PC-9 (cell line): ENCODE results near the gene SP3. TPM values are rescaled to one million over a fixed set of nuclear protein-coding genes. Genes with fewer than 3 reads are reported as not detected.

Source experiments
- BruUV-seq: library from RNA; stranded (reverse); fragments of 400-500 nt; replicated peaks from 2 replicates; lab custom pipeline; 2021; lab: Mats Ljungman, UMichigan
- CTCF ChIA-PET: fragments of 300-600 bp; sonication (Branson Sonifier 250); formaldehyde crosslinking; loops from one replicate; lab custom pipeline; 2022; ENCODE audit warnings: antibody characterized with exemption; lab: Charles Lee
- POLR2A ChIA-PET: fragments of 300-600 bp; sonication (Branson Sonifier 250); formaldehyde crosslinking; loops from one replicate; lab custom pipeline; 2022; ENCODE audit warnings: antibody characterized with exemption; ENCODE audit not compliant: unreplicated experiment; lab: Charles Lee
- DNase-seq, 2 experiments: peaks; one replicate each; pipeline versions ENCODE4 v3.0.0 to v3.0.0-alpha.2; 2015 to 2022; ENCODE audit warnings: mixed read lengths in 1 of 2
- H2AFZ ChIP-seq: fragments of 200-600 bp; sonication (generic); 2 replicates; pipeline ENCODE4 v1.8.1; 2017; ENCODE audit warnings: antibody characterized with exemption
- H3F3A ChIP-seq: fragments of 200-600 bp; sonication (generic); 2 replicates; pipeline ENCODE4 v1.8.1; 2017; ENCODE audit warnings: antibody characterized with exemption, mild to moderate bottlenecking, low read depth; ENCODE audit not compliant: insufficient read depth
- H3K27ac ChIP-seq: fragments of 200-600 bp; sonication (generic); 2 replicates; pipeline ENCODE4 v1.6.1; 2016; ENCODE audit warnings: mixed run types
- H3K27me3 ChIP-seq: fragments of 200-600 bp; sonication (generic); 2 replicates; pipeline ENCODE4 v1.6.1; 2016; ENCODE audit warnings: low read depth, mixed run types; ENCODE audit not compliant: insufficient read depth
- H3K36me3 ChIP-seq: fragments of 200-600 bp; sonication (generic); 2 replicates; pipeline ENCODE4 v1.6.1; 2016; ENCODE audit warnings: low read depth, mixed run types
- H3K4me1 ChIP-seq: fragments of 200-600 bp; sonication (generic); replicated peaks from 2 replicates; pipeline ENCODE4 v1.6.1; 2016; ENCODE audit warnings: mixed run types; ENCODE audit not compliant: insufficient read depth
- H3K4me2 ChIP-seq: fragments of 200-600 bp; sonication (generic); 2 replicates; pipeline ENCODE4 v1.6.1; 2017; ENCODE audit warnings: mixed run types
- H3K4me3 ChIP-seq: fragments of 200-600 bp; sonication (generic); 2 replicates; pipeline ENCODE4 v1.6.1; 2016; ENCODE audit warnings: mixed run types
- H3K79me2 ChIP-seq: fragments of 200-600 bp; sonication (generic); 2 replicates; pipeline ENCODE4 v1.6.1; 2017; ENCODE audit warnings: low read depth, mixed run types
- H3K9me2 ChIP-seq: fragments of 200-600 bp; sonication (generic); 2 replicates; pipeline ENCODE4 v1.8.1; 2017; ENCODE audit warnings: mild to moderate bottlenecking; ENCODE audit not compliant: insufficient read depth
- H3K9me3 ChIP-seq: fragments of 200-600 bp; sonication (generic); 2 replicates; pipeline ENCODE4 v1.8.1; 2016; ENCODE audit warnings: low read depth; ENCODE audit not compliant: insufficient read depth
- H4K20me1 ChIP-seq: fragments of 200-600 bp; sonication (generic); 2 replicates; pipeline ENCODE4 v1.8.1; 2017; ENCODE audit not compliant: insufficient read depth
- CTCF ChIP-seq: fragments of 200-600 bp; sonication (generic); conservative IDR thresholded peaks from 2 replicates; pipeline ENCODE4 v1.6.1; 2017; ENCODE audit warnings: mixed run types, antibody characterized with exemption, mild to moderate bottlenecking, moderate library complexity
- EZH2 ChIP-seq: fragments of 200-600 bp; sonication (generic); IDR thresholded peaks from 2 replicates; pipeline ENCODE4 v1.8.0; 2017; ENCODE audit warnings: antibody characterized with exemption, low read depth
- intact Hi-C: fragments of 100-400 bp; cut with micrococcal nuclease; formaldehyde crosslinking; loops from one replicate; pipeline ENCODE4 v1.10.0; 2022; ENCODE audit not compliant: unreplicated experiment
- total RNA-seq: library from RNA; stranded (reverse); gene quantifications from 2 replicates; pipeline ENCODE4 v1.2.3, GENCODE V29; 2021

SP3 gene
- total RNA-seq, 1 experiment from 2014 or later, result 127 TPM

- Histone ChIP-seq H3K4me2 (peak overlapping the region; percentile 20), H4K20me1 (no peaks in the 10 kb centered on the region), H3K4me1 (peaks cover 31% of the 10 kb centered on the region), H3K36me3 (no peaks in the 10 kb centered on the region), H3F3A (peaks cover 23% of the 10 kb centered on the region), H3K9me2 (no peaks in the 10 kb centered on the region), H3K4me3 (no peak overlapping the region), H3K27me3 (no peaks in the 10 kb centered on the region), H3K9me3 (no peaks in the 10 kb centered on the region), H3K27ac (peak overlapping the region; percentile 21), H3K79me2 (peaks cover 3% of the 10 kb centered on the region; the same call in 1 of the 2 replicates), H2AFZ (no peak overlapping the region)
- BruUV-seq, result no TSS peak
- POLR2A ChIA-PET, result interaction anchor here (0.6 to 1.1 kb wide), 3 partner anchors 9 to 524 kb away, joined by 3 to 7 read pairs (median 6); no protein-coding TSS in a partner anchor
- TF ChIP-seq EZH2, result no peak
- TF ChIP-seq CTCF, result no peak
- DNase-seq, result peak; percentile 95 to 96
- CTCF ChIA-PET, result interaction anchor here (1.0 to 1.6 kb wide), 2 partner anchors 64 to 79 kb away, joined by 4 to 5 read pairs; no protein-coding TSS in a partner anchor
- intact Hi-C loops, result loop anchor here (2.0 kb wide), 3 partner anchors 20 to 66 kb away; no protein-coding TSS in a partner anchor
Measured at GRCh38 chr2:173972636-173973035, 7.5 kb upstream of the SP3 start.

- DNase-seq, result no peak
- Histone ChIP-seq H3K4me3 (no peak overlapping the region), H3K9me2 (no peaks in the 10 kb centered on the region), H3F3A (peaks cover 28% of the 10 kb centered on the region), H4K20me1 (no peaks in the 10 kb centered on the region), H3K79me2 (peaks cover 8% of the 10 kb centered on the region; the same call in 1 of the 2 replicates), H3K4me2 (peak overlapping the region; percentile 20), H2AFZ (no peak overlapping the region), H3K36me3 (no peaks in the 10 kb centered on the region), H3K27me3 (no peaks in the 10 kb centered on the region), H3K4me1 (peaks cover 36% of the 10 kb centered on the region), H3K9me3 (no peaks in the 10 kb centered on the region), H3K27ac (peak overlapping the region; percentile 21)
- ChIA-PET POLR2A (interaction anchor here (0.8 to 1.1 kb wide), 2 partner anchors 8 to 59 kb away, joined by 5 to 7 read pairs; no protein-coding TSS in a partner anchor), CTCF (interaction anchor here (1.0 to 1.6 kb wide), 3 partner anchors 15 to 80 kb away, joined by 4 to 10 read pairs (median 5); no protein-coding TSS in a partner anchor)
- BruUV-seq, result no TSS peak
- intact Hi-C loops, result loop anchor here (2.0 kb wide), 3 partner anchors 21 to 67 kb away; no protein-coding TSS in a partner anchor
- no peak for TF ChIP-seq EZH2
- no peak for TF ChIP-seq CTCF
Measured at GRCh38 chr2:173972165-173972564, 7.0 kb upstream of the SP3 start.

DNA sequence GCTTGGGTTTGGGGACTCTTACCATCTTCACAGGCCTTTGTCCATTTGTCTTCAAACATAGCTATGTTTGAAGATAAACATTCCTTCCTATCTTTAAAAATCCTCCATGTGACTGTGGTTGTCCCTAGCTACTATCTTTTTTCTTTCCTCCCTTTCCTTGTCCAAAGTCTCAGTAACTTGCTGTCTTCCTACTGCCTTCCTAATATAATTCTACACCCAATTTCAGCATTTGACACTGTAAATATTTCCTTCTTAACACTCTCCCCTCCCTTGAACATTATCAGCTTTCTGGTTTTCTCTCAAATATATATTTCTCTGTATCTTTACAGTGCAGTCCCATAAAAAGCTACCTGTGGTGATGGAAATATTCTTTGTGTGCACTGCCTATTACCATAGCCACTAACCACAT is 5.3 kb upstream of the SP3 start:
- CTCF ChIA-PET, result interaction anchor here (0.7 kb wide), 1 partner anchor 11 kb away, joined by 3 read pairs; no protein-coding TSS in a partner anchor
- H3K27ac ChIP-seq, result no peak overlapping the region
- peaks cover 46% of the 10 kb centered on the region for H3K4me1 ChIP-seq

More for the DNA sequence above, 5.3 kb upstream of the SP3 start:
- H3F3A ChIP-seq, result peaks cover 44% of the 10 kb centered on the region
- POLR2A ChIA-PET, result interaction anchor here (0.6 kb wide), 1 partner anchor 8 kb away, joined by 3 read pairs; no protein-coding TSS in a partner anchor
- H3K36me3 ChIP-seq, result no peaks in the 10 kb centered on the region
- no TSS peak for BruUV-seq
- no peaks in the 10 kb centered on the region for H4K20me1 ChIP-seq
- TF ChIP-seq CTCF, result no peak
- no peak for TF ChIP-seq EZH2
- H3K79me2 ChIP-seq, result peaks cover 19% of the 10 kb centered on the region; the same call in 1 of the 2 replicates
- H3K9me3 ChIP-seq, result no peaks in the 10 kb centered on the region
- H3K4me3 ChIP-seq, result no peak overlapping the region
- intact Hi-C loops, result no loop called here
- H3K9me2 ChIP-seq, result no peaks in the 10 kb centered on the region
- no peak overlapping the region for H2AFZ ChIP-seq
- no peak overlapping the region for H3K4me2 ChIP-seq
- H3K27me3 ChIP-seq, result no peaks in the 10 kb centered on the region
- no peak for DNase-seq
